Middle frontal gyrus (tissue), 1 donor: ENCODE data around the gene KCNN1.
A peak's percentile ranks its signal among the peaks of the same experiment; 100 is the strongest.
"Not testable (repeated sequence)": the region's sequence is repeated elsewhere in the genome, so short reads cannot be mapped to it uniquely, and the experiment has no call there.

Source experiments
- DNase-seq: peaks from one replicate; pipeline ENCODE4 v3.0.0-alpha.2; 2015; ENCODE audit warnings: low spot score; ENCODE audit errors: extremely low spot score

The KCNN1 gene

DNA sequence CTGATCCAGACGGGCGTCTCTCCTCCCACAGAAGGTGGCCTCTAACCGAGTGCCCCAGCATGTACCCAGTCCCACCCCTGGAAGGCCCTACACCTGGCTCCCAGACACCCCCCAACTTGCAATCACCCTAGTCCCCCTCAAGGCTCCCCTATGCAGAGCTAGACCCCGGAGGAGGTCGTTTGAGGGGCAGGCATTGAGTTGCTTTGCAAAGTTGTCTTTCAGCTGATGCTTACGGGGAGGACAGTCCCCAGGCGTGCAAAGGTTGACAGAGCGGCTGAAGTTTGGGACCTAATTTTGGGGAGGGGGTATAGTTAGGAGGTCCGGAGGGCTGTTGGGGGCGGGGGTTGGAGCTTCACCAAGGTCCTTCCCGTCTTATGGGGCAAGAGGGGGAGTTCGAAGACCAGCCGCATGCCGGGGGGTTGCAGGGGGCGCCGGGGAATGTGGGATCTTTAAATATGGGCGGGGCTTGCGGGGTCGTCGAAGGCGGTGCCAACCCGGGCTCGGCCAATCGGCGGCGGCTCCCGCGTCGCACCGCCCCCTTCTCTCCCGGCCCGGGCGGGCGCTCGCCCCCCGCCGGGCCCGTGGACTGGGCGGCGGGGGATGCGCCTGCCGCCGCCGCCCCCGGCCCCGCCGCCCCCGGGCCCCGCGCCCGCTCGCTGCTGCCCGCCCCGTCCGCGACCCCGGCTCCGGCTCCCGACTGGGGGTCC, at the start of gene KCNN1:
Gene KCNN1 (plus strand): TSS at position 558 of the 707 bp plus-strand sequence. CDS start 6,782 bp downstream, outside the sequence.
- DNase-seq = no peak

GRCh38 chr19:17918151-17918550, 48.8 kb upstream of the KCNN1 start:
- not testable (repeated sequence) for DNase-seq

- not testable (repeated sequence) for DNase-seq
These were observed 47.8 kb upstream of the KCNN1 start for GRCh38 chr19:17919122-17919521.

DNA sequence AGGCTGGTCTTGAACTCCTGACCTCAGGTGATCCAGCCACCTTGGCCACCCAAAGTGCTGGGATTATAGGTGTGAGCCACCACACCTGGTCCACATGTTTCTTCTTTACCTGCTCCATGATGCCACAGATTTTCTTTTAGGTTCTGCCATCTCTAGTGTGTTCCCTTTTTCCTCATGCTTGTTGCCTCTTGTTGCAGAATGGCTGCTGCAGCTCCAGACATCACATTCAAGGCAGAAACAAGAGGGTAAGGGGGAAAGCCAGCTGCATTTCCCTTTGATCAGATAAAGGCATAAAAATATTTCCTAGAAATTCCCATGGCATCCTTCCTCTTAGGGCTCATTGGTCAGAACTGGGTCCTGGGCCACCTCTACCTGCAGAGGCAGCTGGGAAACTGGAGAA, 46.4 kb upstream of the KCNN1 start:
- no peak for DNase-seq

GRCh38 chr19:17922138-17922537, 44.8 kb upstream of the KCNN1 start:
- DNase-seq = no peak

- DNase-seq = no peak
These were observed 40.9 kb upstream of the KCNN1 start for GRCh38 chr19:17926044-17926443.

GRCh38 chr19:17929056-17929455, 37.9 kb upstream of the KCNN1 start:
- no peak for DNase-seq

GRCh38 chr19:17931532-17932191, 35.2 kb upstream of the KCNN1 start:
- DNase-seq = no peak

- peak; percentile 80 for DNase-seq
These were observed 34.2 kb upstream of the KCNN1 start, which contains the start of gene CCDC124 for GRCh38 chr19:17932485-17933338. Gene CCDC124, plus strand, starts transcription at chr19:17933015. Its CDS starts 3,406 bp downstream, at chr19:17936421.

DNA sequence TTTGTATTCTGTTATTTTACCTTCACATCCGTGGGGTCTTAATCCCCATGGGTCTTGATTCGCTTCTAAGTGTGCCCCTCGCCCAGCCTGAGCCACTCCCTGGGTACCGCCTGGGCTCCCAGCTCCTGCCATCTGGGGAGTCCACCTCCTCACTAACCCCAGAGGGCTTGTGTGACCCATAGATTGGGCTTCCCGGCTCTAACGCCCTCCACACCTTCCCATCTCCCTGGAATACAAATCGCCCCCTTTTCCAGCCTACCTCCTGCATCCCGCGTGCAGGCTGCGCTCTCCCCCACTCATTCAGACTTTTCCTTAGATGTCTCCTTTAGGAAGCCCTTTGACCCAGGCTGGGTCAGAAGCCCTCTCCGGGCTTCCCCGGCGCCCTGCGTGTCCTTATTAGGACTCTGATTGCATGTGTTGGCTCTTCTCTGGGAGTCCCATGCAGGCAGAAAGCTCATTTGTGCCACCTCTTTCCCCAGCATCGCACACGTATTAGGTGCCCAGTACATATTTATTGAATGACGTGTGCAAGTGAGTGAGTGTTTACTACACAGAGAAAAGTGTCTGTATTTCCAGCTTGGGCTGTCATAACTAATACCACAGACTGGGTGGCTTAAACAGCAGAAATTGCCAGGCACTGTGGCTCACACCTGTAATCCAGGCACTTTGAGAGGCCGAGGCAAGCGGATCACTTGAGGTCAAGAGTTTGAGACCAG, 33.3 kb upstream of the KCNN1 start:
- DNase-seq = no peak

GRCh38 chr19:17936379-17936778, 30.5 kb upstream of the KCNN1 start:
- no peak for DNase-seq

DNA sequence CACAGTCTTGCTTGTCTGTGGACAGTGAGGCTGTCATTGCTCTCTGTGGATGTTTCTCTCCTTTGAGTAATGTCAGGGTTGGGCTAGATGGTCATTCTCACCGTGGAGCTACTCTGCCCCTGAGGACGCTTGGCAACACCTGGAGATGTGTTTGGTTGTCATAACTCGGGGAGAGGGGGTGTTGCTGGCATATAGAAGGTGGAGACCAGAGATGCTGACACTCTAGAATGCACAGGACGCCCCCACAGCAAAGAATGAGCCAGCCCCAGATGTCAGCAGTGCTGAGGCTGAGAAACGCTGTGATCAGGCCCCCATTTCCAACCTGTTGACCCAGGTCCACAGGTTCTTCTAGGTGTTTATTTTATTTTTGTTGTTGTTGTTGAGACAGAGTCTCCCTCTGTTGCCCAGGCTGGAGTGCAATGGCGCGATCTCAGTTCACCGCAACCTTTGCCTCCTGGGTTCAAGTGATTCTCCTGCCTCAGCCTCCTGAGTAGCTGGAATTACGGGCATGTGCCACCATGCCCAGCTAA, 29.5 kb upstream of the KCNN1 start:
- no peak for DNase-seq

DNA sequence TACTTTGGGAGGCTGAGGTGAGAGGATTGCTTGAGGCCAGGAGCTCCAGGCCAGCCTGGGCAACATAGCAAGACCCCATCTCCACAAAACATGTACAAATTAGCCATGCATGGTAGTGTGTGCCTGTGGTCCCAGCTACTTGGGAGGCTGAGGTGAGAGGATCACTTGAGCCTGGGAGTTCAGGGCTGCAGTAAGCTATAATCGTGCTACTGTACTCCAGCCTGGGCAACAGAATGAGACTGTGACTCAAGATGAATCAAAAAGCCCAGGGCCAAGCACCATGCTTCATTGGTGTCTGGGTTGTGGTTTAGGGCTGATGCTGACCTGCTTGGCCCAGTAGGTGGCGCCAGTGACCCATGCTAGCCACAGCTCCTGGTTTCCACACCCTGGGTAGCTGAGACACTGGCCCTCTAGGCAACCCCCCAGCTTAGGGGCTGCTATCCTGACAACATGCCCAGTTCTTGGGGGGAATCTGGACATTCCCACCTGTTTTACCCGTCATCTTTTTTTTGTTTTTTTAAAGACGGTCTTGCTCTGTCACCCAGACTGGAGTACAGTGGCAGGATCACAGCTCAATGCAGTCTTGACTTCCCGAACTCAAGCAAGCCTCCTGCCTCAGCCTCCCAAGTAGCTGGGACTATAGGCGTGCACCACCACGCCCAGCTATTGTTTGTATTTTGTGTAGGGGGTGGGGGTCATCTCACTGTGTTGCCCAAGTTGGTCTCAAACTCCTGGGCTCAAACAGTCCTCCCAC, 28.6 kb upstream of the KCNN1 start:
- DNase-seq = peak; percentile 43

DNA sequence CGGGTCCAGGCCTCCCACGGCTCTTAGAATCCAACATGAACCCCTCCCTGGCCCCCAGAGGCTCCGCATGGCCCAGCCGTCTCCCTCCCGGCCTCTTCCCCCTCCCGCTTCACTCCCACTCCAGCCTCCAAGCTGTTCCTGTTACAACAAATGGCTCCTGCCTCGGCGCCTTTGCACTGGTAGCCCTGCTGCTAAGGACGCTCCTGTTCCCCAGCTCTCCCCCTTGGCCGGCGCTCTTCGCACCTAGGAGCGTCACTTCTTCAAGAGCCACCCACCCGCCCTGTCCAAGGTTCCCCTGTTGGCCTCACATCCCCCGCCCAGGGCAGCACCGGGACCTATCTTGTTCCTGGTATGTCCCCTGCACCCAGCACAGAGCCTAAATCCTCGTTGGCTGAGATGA, 24.7 kb upstream of the KCNN1 start:
- no peak for DNase-seq

GRCh38 chr19:17942582-17943273, 24.2 kb upstream of the KCNN1 start:
- DNase-seq = no peak

DNA sequence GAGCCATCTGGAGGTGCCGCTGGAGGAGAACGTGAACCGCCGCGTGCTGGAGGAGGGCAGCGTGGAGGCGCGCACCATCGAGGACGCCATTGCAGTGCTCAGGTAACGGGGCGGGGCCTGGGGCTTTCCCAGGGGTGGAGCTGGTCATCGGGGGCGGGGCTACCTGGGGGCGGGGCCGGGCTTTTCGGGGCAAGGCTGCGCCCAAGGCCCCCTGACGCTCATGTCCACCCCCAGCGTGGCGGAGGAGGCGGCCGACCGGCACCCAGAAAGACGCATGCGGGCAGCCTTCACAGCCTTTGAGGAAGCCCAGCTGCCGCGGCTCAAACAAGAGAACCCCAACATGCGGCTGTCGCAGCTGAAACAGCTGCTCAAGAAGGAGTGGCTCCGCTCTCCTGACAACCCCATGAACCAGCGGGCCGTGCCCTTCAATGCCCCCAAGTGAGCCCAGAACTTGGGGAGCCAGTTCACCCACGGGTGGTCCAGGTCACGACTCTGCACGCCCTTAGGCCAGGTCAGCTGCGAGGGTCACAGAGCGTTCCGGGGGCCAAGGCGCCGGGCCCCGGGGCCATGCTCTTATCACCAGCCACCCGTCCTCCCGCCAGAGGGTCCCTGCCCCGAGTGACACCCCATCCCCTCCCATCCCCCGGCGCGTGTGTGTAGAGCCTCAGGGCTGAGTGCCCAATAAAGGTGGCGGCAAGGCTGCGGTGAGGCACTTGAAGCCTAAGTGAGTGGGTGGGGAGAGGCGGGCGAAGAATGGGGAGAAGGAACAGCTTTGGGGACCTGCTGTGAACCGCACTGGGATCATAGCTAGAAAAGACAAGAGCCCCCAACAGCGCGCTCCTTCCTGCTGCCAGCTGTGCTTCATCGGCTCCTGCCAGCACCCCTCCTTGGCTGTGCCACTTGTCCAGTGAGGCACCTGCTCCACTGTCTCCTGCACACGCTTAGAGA, 23.4 kb upstream of the KCNN1 start:
- no peak for DNase-seq

DNA sequence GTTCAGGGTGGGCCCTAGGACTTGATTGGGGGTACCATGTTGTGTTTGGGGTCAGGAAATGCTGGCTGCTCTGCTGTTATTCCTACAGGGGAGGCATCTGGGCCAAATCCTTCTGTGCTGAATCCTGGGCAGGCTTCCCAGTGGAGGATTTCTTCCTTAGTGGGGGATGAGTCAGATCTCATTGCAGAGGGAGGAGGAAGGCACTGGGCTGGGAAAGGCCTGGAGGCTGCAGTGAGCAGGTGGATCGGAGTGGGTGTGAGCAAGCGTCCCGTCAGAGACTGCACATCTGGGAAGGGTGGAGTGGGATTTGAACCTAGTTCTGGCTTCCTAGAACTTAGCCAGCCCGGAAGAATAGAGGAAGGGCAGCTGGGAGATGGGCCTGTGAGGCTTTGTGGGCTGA, 22.6 kb upstream of the KCNN1 start:
- DNase-seq = peak; percentile 39

DNA sequence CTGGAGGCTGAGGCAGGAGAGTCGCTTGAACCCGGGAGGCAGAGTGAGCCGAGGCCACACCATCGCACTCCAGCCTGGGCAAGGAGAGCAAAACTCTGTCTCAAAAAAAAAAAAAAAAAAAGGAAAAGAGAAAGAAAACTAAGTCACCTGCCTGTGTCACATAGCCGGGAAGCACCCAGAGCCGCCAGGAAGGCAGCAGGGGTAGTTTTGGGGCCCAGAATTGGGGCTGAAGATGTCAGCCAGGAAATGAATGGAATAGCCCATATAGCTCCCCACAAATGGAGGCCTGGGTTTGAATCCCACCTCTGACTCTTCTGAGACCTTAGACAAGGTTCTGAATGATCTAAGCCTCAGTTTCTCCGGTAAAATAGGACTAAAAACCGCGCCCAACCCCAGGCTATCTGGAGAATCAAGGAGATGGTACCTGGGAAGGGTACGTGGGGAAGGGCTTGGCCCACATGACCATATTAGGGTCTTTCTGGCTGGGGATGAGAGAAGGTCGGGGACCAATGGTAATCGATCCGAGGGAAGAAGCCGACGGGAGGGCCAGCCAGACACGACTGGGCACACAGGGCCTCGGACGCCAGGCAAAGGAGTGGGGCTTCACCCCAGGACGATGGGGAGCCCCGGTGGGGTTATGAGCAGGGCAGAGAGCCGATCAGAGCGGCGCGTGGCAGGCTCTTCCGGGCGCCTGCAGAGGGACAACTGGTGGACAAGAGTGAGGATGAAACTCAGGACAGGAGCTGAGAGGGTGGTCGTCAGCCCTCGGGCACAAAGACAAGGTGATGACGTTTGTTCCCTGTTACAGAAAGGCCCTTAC, 19.7 kb upstream of the KCNN1 start:
- DNase-seq = no peak
